Epithelial cell of esophagus (primary cell): ENCODE data around the gene SUSD2.
A peak's percentile ranks its signal among the peaks of the same experiment; 100 is the strongest.
"Not testable (repeated sequence)": the region's sequence is repeated elsewhere in the genome, so short reads cannot be mapped to it uniquely, and the experiment has no call there.

ENCODE experiments used
- DNase-seq: peaks from one replicate; pipeline ENCODE4 v3.0.0; 2010; ENCODE audit warnings: low read depth
- H3K4me3 ChIP-seq: 2 replicates; pipeline ENCODE4 v1.5.1; 2011; ENCODE audit warnings: mild to moderate bottlenecking, low read length, control low read depth
- CTCF ChIP-seq: IDR thresholded peaks from 2 replicates; pipeline ENCODE4 v1.5.1; 2011; ENCODE audit warnings: low read depth, mild to moderate bottlenecking, low read length, control low read depth, inconsistent platforms; ENCODE audit not compliant: insufficient read depth; ENCODE audit errors: missing control alignments

The SUSD2 gene

GRCh38 chr22:24200619-24201212 is 19.4 kb downstream of the SUSD2 start:
- no peak for TF ChIP-seq CTCF
- peak; percentile 75 for DNase-seq
- H3K4me3 ChIP-seq, result no peak overlapping the region

- H3K4me3 ChIP-seq, result no peak overlapping the region
- TF ChIP-seq CTCF, result no peak
- peak; percentile 59 for DNase-seq
These were observed 20.7 kb downstream of the SUSD2 start for GRCh38 chr22:24201681-24202614.

GRCh38 chr22:24203856-24204255 is 22.6 kb downstream of the SUSD2 start:
- DNase-seq, result peak; percentile 24
- not testable (repeated sequence) for H3K4me3 ChIP-seq

GRCh38 chr22:24205438-24206195 is 24.3 kb downstream of the SUSD2 start:
- DNase-seq, result no peak
- no peak overlapping the region for H3K4me3 ChIP-seq
- TF ChIP-seq CTCF, result peak; percentile 18

GRCh38 chr22:24206460-24207263 is 25.4 kb downstream of the SUSD2 start:
- H3K4me3 ChIP-seq, DNase-seq: not testable (repeated sequence)

- no peak overlapping the region for H3K4me3 ChIP-seq
- no peak for TF ChIP-seq CTCF
- no peak for DNase-seq
These were observed 26.2 kb downstream of the SUSD2 start for GRCh38 chr22:24207264-24208011.
